HG02885 (cell line): Measurements from ENCODE around the gene MOK.
"Not testable (repeated sequence)": the region's sequence is repeated elsewhere in the genome, so short reads cannot be mapped to it uniquely, and the experiment has no call there.

Source experiments
- ATAC-seq: cut with Tn5 transposase; IDR thresholded peaks from one replicate; pipeline ENCODE4 v1.9.1; 2021; ENCODE audit warnings: mild to moderate bottlenecking; ENCODE audit not compliant: unreplicated experiment, poor library complexity

Gene MOK

DNA sequence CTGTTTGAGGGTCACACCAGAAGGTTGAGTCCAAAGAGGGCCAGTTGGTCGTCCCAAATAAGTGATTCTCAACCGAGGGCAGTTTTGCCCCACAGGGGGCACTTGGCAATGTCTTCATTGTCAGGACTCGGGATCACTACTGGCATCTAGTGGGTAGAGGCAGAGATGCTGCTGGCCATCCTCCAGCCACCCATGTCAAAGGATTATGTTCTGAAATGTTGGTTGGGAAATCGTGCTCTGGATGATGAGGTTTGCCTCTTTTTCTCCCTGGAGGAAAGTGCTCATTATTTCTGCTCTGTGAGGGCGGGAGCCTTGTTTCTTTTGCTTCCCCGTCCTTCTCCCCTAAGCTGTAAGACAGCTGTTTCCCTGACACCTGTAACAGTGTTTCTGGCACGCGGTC is 18.1 kb upstream of the MOK start:
- no peak for ATAC-seq

- no peak for ATAC-seq
Observed at GRCh38 chr14:102321456-102322422, 16.8 kb upstream of the MOK start.

- no peak for ATAC-seq
Observed at GRCh38 chr14:102320671-102321455, 15.9 kb upstream of the MOK start.

- ATAC-seq = peak; percentile 31
Observed at GRCh38 chr14:102320033-102320660, 15.2 kb upstream of the MOK start.

GRCh38 chr14:102319351-102320032 is 14.5 kb upstream of the MOK start, which contains the start of gene ZNF839:
Gene ZNF839, plus strand, starts transcription at chr14:102319746. Its CDS starts 20 bp downstream, at chr14:102319766.
- ATAC-seq = peak; percentile 69

DNA sequence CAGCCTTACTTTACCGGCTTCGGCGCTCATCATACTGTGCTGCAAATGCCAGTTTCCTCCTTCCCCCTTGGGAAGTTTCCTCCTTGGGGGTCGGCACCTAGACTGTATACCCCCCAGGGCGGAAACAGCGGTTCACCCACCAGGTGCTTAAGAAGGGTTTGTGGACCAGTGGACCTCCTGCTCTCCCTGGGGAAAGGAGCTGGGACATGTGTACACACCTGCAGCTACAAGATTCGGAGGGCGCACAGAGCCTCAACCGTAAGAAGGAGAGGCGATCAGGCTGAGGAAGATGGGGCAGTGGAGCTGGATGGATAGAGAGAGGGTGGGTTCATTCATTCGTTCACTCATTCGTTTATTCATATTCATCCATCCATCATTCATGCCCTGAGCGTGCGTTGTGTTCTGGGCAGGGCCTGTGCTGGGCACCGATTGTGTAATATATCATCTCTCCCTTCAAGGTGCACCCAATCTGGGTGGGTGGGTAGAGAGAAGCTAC is 13.9 kb upstream of the MOK start:
- ATAC-seq = no peak

DNA sequence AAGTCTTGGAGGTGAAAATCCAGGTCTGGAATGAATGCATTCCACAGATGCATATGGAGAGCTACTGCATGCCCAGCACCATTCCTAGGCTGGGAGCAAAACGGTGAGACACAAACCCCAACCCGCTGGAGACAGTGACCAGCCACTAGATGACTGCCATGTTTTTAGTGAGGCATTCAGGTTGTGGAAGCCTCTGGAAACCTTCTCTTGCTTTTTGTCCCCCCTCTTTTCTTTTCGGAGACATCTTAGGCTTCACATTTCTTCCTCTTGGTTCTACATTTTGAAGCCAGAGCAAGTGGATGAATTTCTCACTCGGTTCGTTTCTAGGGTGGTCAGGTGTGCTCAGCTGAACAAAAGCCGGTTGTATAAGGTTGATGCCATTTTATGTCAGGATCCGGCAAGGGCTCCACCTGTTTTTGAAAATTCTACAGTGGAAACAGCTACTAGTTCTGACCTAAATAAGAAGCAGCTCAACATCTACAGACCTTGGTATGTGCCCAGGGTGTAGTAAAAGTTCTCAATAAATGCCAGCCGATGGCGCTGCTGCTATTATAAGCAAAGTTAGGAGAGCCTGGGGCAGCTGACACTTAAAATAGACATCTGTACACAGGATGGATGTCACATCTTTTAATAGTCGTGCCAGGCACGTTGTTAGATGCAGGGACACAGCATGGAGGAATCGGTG is 12.7 kb upstream of the MOK start:
- ATAC-seq = no peak

- ATAC-seq = peak; percentile 65
Observed at GRCh38 chr14:102316743-102317563, 12.0 kb upstream of the MOK start.

GRCh38 chr14:102316338-102316742 is 11.4 kb upstream of the MOK start:
- ATAC-seq = no peak

DNA sequence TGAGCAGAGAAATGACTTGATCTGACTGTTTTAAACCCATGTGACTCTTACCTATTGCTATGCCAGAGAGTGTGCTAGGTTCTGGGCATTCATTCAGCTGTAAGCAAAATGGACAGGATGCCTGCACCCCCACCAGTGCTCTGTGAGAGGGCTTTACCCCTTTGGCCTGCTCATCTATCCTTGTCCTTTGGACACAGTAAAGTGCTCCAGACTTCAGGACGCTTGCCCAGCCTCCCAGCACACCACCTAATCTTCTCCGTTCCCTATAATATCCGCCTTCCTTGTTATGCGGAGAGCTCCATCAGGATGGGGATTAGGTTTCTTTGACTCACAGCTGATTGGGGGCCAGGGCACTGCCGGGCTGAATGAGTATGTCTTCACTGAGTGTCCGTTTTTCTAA is 10.2 kb upstream of the MOK start:
- ATAC-seq = no peak

DNA sequence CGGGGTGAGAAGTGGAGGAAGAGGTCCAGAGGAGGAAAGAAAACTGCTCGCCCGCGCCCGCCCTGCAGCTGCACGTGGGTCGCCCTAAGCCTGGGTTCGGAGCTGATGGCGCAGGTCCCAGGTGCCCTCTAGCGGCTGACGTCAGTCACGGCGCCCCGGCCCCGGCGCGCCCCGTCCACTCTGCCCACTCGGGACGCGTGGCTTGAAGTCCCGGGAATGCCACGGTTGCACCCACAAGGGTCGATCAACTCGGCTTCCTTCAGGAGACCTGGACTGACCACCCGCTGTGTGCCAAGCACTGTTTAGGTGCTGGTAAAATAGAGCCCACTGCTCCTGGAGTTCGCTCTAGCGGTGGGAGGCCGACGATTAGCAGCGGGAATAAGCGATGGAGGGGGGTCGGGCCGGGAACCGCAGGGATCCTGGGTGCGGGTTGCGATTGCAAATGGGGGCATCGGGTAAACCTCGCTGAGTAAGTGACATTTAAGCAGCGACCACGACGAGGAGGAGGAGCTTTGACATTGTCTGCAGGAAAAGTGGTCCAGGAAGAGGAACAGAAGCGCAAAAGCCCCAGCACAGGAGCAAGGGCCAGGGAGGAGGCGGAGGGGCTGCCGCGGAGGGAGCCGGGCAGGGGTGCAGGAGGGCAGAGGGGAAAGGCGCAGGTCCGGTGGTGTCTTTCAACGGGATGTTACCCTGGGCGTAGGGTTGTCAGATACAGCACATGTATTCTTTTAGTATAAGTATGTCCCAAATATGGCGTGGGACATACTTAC is 9.5 kb upstream of the MOK start:
- ATAC-seq = peak; percentile 65

DNA sequence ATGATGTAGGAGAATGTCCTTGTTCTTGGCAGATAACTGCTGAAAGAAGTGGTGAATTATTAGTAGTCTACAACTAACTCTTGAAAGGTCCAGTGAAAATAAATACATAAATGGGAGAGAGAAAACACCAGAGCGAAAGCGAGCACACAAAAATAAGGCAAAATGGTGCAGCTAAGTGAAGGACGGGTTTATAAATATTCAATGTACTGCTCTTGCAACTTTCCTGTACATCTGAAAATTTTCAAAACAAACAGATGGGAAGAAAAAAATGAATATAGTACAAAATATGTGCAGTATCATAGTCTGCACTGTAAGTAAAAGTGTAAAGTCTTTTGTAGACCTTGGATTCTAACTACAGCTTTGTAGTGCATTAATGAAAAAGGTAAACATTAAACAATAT is 1.3 kb downstream of the MOK start:
- ATAC-seq = no peak

DNA sequence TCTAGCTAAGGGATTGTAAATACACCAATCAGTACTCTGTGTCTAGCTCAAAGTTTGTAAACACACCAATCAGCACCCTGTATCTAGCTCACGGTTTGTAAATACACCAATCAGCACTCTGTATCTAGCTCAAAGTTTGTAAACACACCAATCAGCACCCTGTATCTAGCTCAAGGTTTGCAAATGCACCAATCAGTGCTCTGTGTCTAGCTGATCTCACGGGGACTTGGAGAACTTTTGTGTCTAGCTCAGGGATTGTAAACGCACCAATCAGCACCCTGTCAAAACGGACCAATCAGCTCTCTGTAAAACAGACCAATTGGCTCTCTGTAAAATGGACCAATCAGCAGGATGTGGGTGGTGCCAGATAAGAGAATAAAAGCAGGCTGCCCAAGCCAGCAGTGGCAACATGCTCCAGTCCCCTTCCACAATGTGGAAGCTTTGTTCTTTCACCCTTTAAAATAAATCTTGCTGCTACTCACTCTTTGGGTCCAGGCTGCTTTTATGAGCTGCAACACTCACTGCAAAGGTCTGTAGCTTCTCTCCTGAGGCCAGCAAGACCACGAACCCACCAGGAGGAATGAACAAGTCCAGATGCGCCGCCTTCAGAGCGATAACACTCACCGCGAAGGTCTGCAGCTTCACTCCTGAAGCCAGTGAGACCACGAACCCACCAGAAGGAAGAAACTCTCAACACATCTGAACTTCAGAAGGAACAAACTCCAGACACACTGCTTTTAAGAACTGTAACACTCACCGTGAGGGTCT is 6.5 kb downstream of the MOK start:
- not testable (repeated sequence) for ATAC-seq

DNA sequence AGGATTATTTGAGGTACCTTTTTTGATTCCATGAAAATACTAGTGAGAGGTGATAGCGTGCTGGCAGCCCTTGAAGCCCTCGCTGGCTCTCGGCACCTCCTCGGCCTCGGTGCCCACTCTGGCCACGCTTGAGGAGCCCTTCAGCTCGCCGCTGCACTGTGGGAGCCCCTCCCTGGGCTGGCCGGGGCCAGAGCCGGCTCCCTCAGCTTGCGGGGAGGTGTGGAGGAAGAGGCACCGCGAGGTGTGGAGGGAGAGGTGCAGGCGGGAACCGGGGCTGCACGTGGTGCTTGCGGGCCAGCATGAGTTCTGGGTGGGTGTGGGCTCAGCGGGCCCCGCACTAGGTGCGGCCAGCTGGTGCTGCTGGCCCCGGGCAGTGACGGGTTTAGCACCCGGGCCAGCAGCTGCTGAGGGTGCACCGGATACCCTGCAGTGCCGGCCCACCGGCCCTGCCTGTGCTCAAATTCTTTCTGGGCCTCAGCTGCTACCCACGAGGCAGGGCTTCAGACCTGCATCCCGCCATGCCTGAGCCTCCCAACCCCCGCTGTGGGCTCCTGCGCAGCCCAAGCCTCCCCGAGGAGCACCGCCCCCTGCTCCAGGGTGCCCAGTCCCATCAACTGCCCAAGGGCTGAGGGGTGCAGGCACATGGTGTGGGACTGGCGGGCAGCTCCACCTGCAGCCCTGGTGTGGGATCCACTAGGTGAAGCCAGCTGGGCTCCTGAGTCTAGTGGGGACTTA is 7.4 kb downstream of the MOK start:
- ATAC-seq = no peak

GRCh38 chr14:102295270-102295669 is 9.7 kb downstream of the MOK start:
- ATAC-seq = no peak

GRCh38 chr14:102293781-102294180 is 11.2 kb downstream of the MOK start:
- ATAC-seq = no peak
